ENCODE measurements around the gene C12orf42. TPM values are rescaled to one million over a fixed set of nuclear protein-coding genes. Genes with fewer than 3 reads are reported as not detected.

Gene C12orf42
- total RNA-seq, 2 donors from 2014 or later: not detected

DNA sequence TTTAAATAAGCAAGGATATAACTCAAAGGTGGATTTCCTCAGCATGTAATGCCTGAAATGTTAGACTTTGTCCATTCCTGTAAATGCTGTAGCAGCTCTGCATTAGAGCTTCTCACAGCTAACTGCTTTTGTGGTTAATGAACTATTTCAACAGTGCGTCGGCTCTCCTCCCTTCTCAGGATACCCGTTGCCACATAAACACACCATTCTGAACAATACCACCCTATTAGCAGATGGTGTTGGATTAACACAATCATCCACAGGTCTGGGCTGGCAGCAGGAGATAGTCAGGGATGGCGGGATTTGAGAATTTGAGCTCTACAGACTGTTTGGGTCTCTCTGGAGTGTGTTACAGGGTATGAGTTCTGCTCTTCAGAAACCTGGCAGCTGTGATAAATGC is 33.5 kb upstream of the C12orf42 start:
- Histone ChIP-seq H3K27ac (no peak overlapping the region), H3K9me3 (no peaks in the 10 kb centered on the region), H3K4me1 (no peaks in the 10 kb centered on the region), H3K4me3 (no peak overlapping the region), H3K27me3 (no peaks in the 10 kb centered on the region), H3K36me3 (no peaks in the 10 kb centered on the region)
- TF ChIP-seq, protein P1, sequence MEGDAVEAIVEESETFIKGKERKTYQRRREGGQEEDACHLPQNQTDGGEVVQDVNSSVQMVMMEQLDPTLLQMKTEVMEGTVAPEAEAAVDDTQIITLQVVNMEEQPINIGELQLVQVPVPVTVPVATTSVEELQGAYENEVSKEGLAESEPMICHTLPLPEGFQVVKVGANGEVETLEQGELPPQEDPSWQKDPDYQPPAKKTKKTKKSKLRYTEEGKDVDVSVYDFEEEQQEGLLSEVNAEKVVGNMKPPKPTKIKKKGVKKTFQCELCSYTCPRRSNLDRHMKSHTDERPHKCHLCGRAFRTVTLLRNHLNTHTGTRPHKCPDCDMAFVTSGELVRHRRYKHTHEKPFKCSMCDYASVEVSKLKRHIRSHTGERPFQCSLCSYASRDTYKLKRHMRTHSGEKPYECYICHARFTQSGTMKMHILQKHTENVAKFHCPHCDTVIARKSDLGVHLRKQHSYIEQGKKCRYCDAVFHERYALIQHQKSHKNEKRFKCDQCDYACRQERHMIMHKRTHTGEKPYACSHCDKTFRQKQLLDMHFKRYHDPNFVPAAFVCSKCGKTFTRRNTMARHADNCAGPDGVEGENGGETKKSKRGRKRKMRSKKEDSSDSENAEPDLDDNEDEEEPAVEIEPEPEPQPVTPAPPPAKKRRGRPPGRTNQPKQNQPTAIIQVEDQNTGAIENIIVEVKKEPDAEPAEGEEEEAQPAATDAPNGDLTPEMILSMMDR (IDR thresholded peaks at IDR 0.05): no peak
- DNase-seq (ENCODE audit: low spot score): no peak

GRCh38 chr12:103524238-103524875 is 28.6 kb upstream of the C12orf42 start:
- H3K9me3 ChIP-seq: no peaks in the 10 kb centered on the region
- H3K27ac ChIP-seq: no peak overlapping the region
- no peaks in the 10 kb centered on the region for H3K27me3 ChIP-seq
- H3K4me3 ChIP-seq: no peak overlapping the region
- DNase-seq (ENCODE audit: low spot score): no peak
- H3K4me1 ChIP-seq: no peaks in the 10 kb centered on the region
- no peaks in the 10 kb centered on the region for H3K36me3 ChIP-seq
- TF ChIP-seq, protein P1 (IDR thresholded peaks at IDR 0.05): no peak

DNA sequence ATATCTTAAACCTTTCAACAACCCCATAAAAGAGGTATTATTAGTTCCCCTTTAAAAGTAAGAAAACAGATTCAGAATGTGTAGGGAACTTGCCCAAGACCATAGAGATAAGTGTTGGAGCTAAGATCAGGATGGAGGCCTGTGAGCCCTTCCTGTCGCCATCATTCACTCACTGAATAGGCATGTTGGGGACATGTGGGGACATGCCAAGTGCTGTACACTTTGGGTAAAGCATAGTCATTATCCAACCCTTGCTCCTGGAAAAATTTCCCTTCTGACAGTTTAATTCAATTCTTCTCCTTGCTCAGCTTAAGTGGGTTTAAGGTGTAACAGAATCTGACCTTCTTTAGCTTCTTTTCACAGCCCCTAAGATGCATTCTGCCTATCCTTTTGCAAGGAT is 28.0 kb upstream of the C12orf42 start:
- no peak overlapping the region for H3K27ac ChIP-seq
- TF ChIP-seq, protein P1 (IDR thresholded peaks at IDR 0.05): no peak
- no peaks in the 10 kb centered on the region for H3K9me3 ChIP-seq
- no peak for DNase-seq (ENCODE audit: low spot score)
- no peaks in the 10 kb centered on the region for H3K27me3 ChIP-seq
- no peaks in the 10 kb centered on the region for H3K36me3 ChIP-seq
- H3K4me1 ChIP-seq: no peaks in the 10 kb centered on the region
- no peak overlapping the region for H3K4me3 ChIP-seq

GRCh38 chr12:103520686-103521215 is 25.0 kb upstream of the C12orf42 start:
- Histone ChIP-seq H3K36me3 (no peaks in the 10 kb centered on the region), H3K4me3 (no peak overlapping the region), H3K27me3 (no peaks in the 10 kb centered on the region), H3K27ac (no peak overlapping the region), H3K9me3 (no peaks in the 10 kb centered on the region), H3K4me1 (no peaks in the 10 kb centered on the region)
- no peak for DNase-seq (ENCODE audit: low spot score)
- TF ChIP-seq, protein P1 (IDR thresholded peaks at IDR 0.05): no peak

GRCh38 chr12:103519632-103520031 is 23.9 kb upstream of the C12orf42 start:
- Histone ChIP-seq H3K36me3 (no peaks in the 10 kb centered on the region), H3K4me1 (no peaks in the 10 kb centered on the region), H3K9me3 (no peaks in the 10 kb centered on the region), H3K27me3 (no peaks in the 10 kb centered on the region), H3K4me3 (no peak overlapping the region), H3K27ac (no peak overlapping the region)
- TF ChIP-seq, protein P1 (IDR thresholded peaks at IDR 0.05): no peak
- no peak for DNase-seq (ENCODE audit: low spot score)

- TF ChIP-seq, protein P1 (IDR thresholded peaks at IDR 0.05): no peak
- H3K27ac ChIP-seq: no peak overlapping the region
These were observed 23.1 kb upstream of the C12orf42 start for GRCh38 chr12:103518899-103519298.

More at GRCh38 chr12:103518899-103519298, 23.1 kb upstream of the C12orf42 start:
- Histone ChIP-seq H3K27me3 (no peaks in the 10 kb centered on the region), H3K36me3 (no peaks in the 10 kb centered on the region), H3K9me3 (no peaks in the 10 kb centered on the region), H3K4me3 (no peak overlapping the region), H3K4me1 (no peaks in the 10 kb centered on the region)
- no peak for DNase-seq (ENCODE audit: low spot score)
